Neural progenitor cell (in vitro differentiated cells): ENCODE results near the gene SRRD. TPM values are rescaled to one million over a fixed set of nuclear protein-coding genes. Genes with fewer than 3 reads are reported as not detected.

Source experiments
- DNase-seq: peaks from one replicate; pipeline ENCODE4 v3.0.0-alpha.2; 2016; ENCODE audit warnings: low spot score
- H2AFZ ChIP-seq: fragments of 200-600 bp; sonication (generic); replicated peaks from 2 replicates; pipeline ENCODE4 v1.6.1; 2016; ENCODE audit warnings: antibody characterized with exemption
- H3F3A ChIP-seq: fragments of 200-600 bp; sonication (generic); 2 replicates; pipeline ENCODE4 v1.6.1; 2016; ENCODE audit warnings: antibody characterized with exemption, low read depth
- H3K27ac ChIP-seq: fragments of 200-600 bp; sonication (generic); 2 replicates; pipeline ENCODE4 v1.5.1; 2016; ENCODE audit warnings: mild to moderate bottlenecking
- H3K27me3 ChIP-seq: fragments of 200-600 bp; sonication (generic); 2 replicates; pipeline ENCODE4 v1.6.1; 2016; ENCODE audit warnings: mild to moderate bottlenecking, moderate library complexity
- H3K36me3 ChIP-seq: fragments of 200-600 bp; sonication (generic); 2 replicates; pipeline ENCODE4 v1.5.1; 2016
- H3K4me1 ChIP-seq: fragments of 200-600 bp; sonication (generic); 2 replicates; pipeline ENCODE4 v1.6.1; 2016; ENCODE audit warnings: mixed run types
- H3K4me2 ChIP-seq: fragments of 200-600 bp; sonication (generic); 2 replicates; pipeline ENCODE4 v1.6.1; 2016
- H3K4me3 ChIP-seq: fragments of 200-600 bp; sonication (generic); 2 replicates; pipeline ENCODE4 v1.5.1; 2016
- H3K79me2 ChIP-seq: fragments of 200-600 bp; sonication (generic); 2 replicates; pipeline ENCODE4 v1.6.1; 2016; ENCODE audit warnings: low read depth
- H3K9ac ChIP-seq: fragments of 200-600 bp; sonication (generic); 2 replicates; pipeline ENCODE4 v1.6.1; 2016
- H3K9me3 ChIP-seq: fragments of 200-600 bp; sonication (generic); 2 replicates; pipeline ENCODE4 v1.5.1; 2016; ENCODE audit warnings: low read depth
- H4K20me1 ChIP-seq: fragments of 200-600 bp; sonication (generic); 2 replicates; pipeline ENCODE4 v1.6.1; 2016; ENCODE audit warnings: low read depth
- H3K27ac Mint-ChIP-seq: 3 replicates; pipeline ENCODE4 v1.8.0; 2021; ENCODE audit warnings: mixed read lengths
- H3K27me3 Mint-ChIP-seq: 2 replicates; pipeline ENCODE4 v1.8.0; 2022; ENCODE audit warnings: low read depth, mild to moderate bottlenecking, inconsistent platforms, moderate library complexity, mixed read lengths; ENCODE audit not compliant: insufficient read depth
- H3K36me3 Mint-ChIP-seq: 3 replicates; pipeline ENCODE4 v1.8.0; 2021; ENCODE audit warnings: mixed read lengths
- H3K4me1 Mint-ChIP-seq: 3 replicates; pipeline ENCODE4 v1.8.0; 2021; ENCODE audit warnings: mixed read lengths
- H3K4me3 Mint-ChIP-seq: 3 replicates; pipeline ENCODE4 v1.8.0; 2021; ENCODE audit warnings: mild to moderate bottlenecking, moderate library complexity, mixed read lengths
- H3K9me3 Mint-ChIP-seq: 3 replicates; pipeline ENCODE4 v1.8.0; 2020; ENCODE audit warnings: mixed read lengths
- EZH2 ChIP-seq: fragments of 200-600 bp; sonication (generic); IDR thresholded peaks from 2 replicates; pipeline ENCODE4 v1.6.1; 2017; ENCODE audit warnings: antibody characterized with exemption, mild to moderate bottlenecking, moderate library complexity
- EZH2phosphoT487 ChIP-seq: fragments of 200-600 bp; sonication (generic); IDR thresholded peaks from 2 replicates; pipeline ENCODE4 v1.6.1; 2017; ENCODE audit warnings: antibody characterized with exemption
- total RNA-seq: library from RNA; depleted of rRNA; stranded (reverse); fragments of >200 nt; gene quantifications from 2 replicates; pipeline ENCODE4 v1.2.3, GENCODE V29; 2015; ENCODE audit warnings: low replicate concordance
- TF ChIP-seq, protein P1 (sequence below): fragments of 200-600 bp; sonication (generic); IDR thresholded peaks from 2 replicates; pipeline ENCODE4 v1.5.1; 2017; ENCODE audit warnings: antibody characterized with exemption, mild to moderate bottlenecking

Gene SRRD
- total RNA-seq, 1 donor from 2014 or later, result 36.0 TPM

GRCh38 chr22:26513838-26514237, 30.2 kb downstream of the SRRD start:
- Histone ChIP-seq H3K79me2 (peaks cover 33% of the 10 kb centered on the region), H3K27ac (no peak overlapping the region), H3K4me2 (peak overlapping the region; percentile 100), H3K9me3 (no peaks in the 10 kb centered on the region), H2AFZ (no peak overlapping the region), H3K9ac (peak overlapping the region; percentile 78), H3K4me3 (peak overlapping the region; percentile 90), H3K4me1 (peaks cover 15% of the 10 kb centered on the region), H3K27me3 (no peaks in the 10 kb centered on the region), H3K36me3 (no peaks in the 10 kb centered on the region), H3F3A (peaks cover 10% of the 10 kb centered on the region), H4K20me1 (no peaks in the 10 kb centered on the region)
- peaks cover 11% of the 10 kb centered on the region for H3K27me3 Mint-ChIP-seq
- H3K27ac Mint-ChIP-seq, result no peak overlapping the region
- TF ChIP-seq EZH2, result no peak
- no peak for TF ChIP-seq EZH2phosphoT487
- TF ChIP-seq, protein P1, sequence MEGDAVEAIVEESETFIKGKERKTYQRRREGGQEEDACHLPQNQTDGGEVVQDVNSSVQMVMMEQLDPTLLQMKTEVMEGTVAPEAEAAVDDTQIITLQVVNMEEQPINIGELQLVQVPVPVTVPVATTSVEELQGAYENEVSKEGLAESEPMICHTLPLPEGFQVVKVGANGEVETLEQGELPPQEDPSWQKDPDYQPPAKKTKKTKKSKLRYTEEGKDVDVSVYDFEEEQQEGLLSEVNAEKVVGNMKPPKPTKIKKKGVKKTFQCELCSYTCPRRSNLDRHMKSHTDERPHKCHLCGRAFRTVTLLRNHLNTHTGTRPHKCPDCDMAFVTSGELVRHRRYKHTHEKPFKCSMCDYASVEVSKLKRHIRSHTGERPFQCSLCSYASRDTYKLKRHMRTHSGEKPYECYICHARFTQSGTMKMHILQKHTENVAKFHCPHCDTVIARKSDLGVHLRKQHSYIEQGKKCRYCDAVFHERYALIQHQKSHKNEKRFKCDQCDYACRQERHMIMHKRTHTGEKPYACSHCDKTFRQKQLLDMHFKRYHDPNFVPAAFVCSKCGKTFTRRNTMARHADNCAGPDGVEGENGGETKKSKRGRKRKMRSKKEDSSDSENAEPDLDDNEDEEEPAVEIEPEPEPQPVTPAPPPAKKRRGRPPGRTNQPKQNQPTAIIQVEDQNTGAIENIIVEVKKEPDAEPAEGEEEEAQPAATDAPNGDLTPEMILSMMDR, result no peak
- peaks cover 9% of the 10 kb centered on the region for H3K36me3 Mint-ChIP-seq
- peak overlapping the region; percentile 100 for H3K4me3 Mint-ChIP-seq
- no peak for DNase-seq
- no peaks in the 10 kb centered on the region for H3K9me3 Mint-ChIP-seq
- peaks cover 35% of the 10 kb centered on the region for H3K4me1 Mint-ChIP-seq

DNA sequence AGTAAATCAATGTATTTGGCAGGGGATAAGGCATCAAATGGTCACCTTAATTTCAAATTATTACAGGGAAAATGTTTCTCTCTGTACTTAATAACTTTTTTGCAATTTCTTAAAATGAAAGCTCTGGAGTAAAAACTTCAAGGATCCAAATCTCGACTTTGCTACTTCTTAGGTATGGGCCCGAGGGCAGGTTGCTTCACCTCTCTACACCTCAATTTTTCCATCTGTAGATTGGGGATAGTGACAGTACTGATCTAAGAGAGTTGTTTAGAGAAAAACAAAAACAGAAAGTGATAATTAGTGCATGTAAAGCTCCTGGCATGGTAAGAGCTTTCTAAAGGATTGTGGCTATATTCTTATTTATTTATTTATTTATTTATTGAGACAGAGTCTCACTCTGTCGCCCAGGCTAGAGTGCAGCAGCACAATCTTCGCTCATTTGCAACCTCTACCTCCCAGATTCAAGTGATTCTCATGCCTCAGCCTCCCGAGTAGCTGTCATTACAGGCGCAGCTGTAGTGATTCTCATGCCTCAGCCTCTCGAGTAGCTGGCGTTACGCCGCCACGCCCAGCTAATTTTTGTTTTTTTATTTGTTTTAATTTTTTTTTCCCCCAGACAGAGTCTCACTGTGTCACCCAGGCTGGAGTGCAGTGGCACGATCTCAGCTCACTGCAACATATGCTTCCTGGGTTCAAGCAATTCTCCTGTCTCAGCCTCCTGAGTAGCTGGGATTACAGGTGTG, 30.9 kb downstream of the SRRD start:
- Histone ChIP-seq H2AFZ (no peak overlapping the region), H3K36me3 (no peaks in the 10 kb centered on the region), H3K79me2 (peaks cover 33% of the 10 kb centered on the region), H3K27ac (no peak overlapping the region), H3K4me2 (no peak overlapping the region), H4K20me1 (no peaks in the 10 kb centered on the region), H3K27me3 (no peaks in the 10 kb centered on the region), H3K4me3 (no peak overlapping the region), H3K4me1 (peaks cover 15% of the 10 kb centered on the region), H3K9ac (no peak overlapping the region), H3F3A (peaks cover 10% of the 10 kb centered on the region), H3K9me3 (no peaks in the 10 kb centered on the region)
- Mint-ChIP-seq H3K27ac (no peak overlapping the region), H3K4me1 (peaks cover 35% of the 10 kb centered on the region), H3K4me3 (no peak overlapping the region), H3K27me3 (peaks cover 7% of the 10 kb centered on the region), H3K36me3 (peaks cover 3% of the 10 kb centered on the region), H3K9me3 (no peaks in the 10 kb centered on the region)
- TF ChIP-seq EZH2 (no peak), EZH2phosphoT487 (no peak)
- TF ChIP-seq, protein P1, result no peak
- no peak for DNase-seq

GRCh38 chr22:26515931-26516330, 32.3 kb downstream of the SRRD start:
- Mint-ChIP-seq H3K4me1 (peaks cover 31% of the 10 kb centered on the region), H3K4me3 (no peak overlapping the region), H3K27me3 (peaks cover 7% of the 10 kb centered on the region), H3K27ac (no peak overlapping the region), H3K36me3 (no peaks in the 10 kb centered on the region), H3K9me3 (no peaks in the 10 kb centered on the region)
- no peak overlapping the region for H2AFZ ChIP-seq
- H4K20me1 ChIP-seq, result no peaks in the 10 kb centered on the region
- H3K4me2 ChIP-seq, result no peak overlapping the region
- no peak overlapping the region for H3K27ac ChIP-seq
- H3F3A ChIP-seq, result peaks cover 10% of the 10 kb centered on the region
- no peaks in the 10 kb centered on the region for H3K36me3 ChIP-seq
- DNase-seq, result no peak
- H3K79me2 ChIP-seq, result peaks cover 27% of the 10 kb centered on the region
- no peak overlapping the region for H3K9ac ChIP-seq
- no peak overlapping the region for H3K4me3 ChIP-seq
- TF ChIP-seq EZH2phosphoT487 (no peak), EZH2 (no peak)
- TF ChIP-seq, protein P1, result no peak
- H3K4me1 ChIP-seq, result peaks cover 15% of the 10 kb centered on the region
- no peaks in the 10 kb centered on the region for H3K27me3 ChIP-seq
- no peaks in the 10 kb centered on the region for H3K9me3 ChIP-seq
